ENCODE measurements around the gene RBM15. TPM values are rescaled to one million over a fixed set of nuclear protein-coding genes. Genes with fewer than 3 reads are reported as not detected.

Gene RBM15
- total and polyA plus RNA-seq, 2 donors from 2014 or later: 2.2 to 27.8 TPM

DNA sequence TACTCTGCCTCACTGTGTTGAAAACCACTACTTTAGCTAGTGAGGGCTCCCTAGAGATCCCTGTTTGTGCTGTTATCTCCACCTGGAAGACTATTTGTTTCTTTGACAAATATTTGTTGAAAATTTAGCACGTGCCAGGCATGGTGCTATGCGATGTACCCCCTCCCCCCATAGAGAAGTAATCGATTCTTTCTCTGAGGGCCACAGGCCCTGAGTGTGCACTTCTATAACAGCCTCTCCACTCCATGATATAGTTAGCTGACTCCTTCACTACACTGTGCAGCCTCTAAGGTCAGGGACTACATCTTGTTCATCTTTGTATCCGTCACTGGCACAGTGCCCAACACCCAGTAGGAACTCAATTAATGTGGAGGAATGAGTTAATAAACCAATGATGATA, 17.3 kb upstream of the RBM15 start:
- no peaks in the 10 kb centered on the region for H3K4me1 ChIP-seq (ENCODE audit: control insufficient read depth in 2 of 3, insufficient read depth in 2 of 3, low read depth in 1 of 3, low read length in 3 of 3)
- no peak overlapping the region for H3K27ac ChIP-seq (ENCODE audit: low read depth in 2 of 2, low read length in 2 of 2)
- H3K36me3 ChIP-seq (ENCODE audit: control insufficient read depth in 2 of 3, insufficient read depth in 3 of 3, low read length in 3 of 3): no peaks in the 10 kb centered on the region
- no peak overlapping the region for H3K4me3 ChIP-seq (ENCODE audit: low read length in 3 of 3)
- no peak overlapping the region for H3K9ac ChIP-seq (ENCODE audit: low read length in 3 of 3)
- TF ChIP-seq, protein P1, sequence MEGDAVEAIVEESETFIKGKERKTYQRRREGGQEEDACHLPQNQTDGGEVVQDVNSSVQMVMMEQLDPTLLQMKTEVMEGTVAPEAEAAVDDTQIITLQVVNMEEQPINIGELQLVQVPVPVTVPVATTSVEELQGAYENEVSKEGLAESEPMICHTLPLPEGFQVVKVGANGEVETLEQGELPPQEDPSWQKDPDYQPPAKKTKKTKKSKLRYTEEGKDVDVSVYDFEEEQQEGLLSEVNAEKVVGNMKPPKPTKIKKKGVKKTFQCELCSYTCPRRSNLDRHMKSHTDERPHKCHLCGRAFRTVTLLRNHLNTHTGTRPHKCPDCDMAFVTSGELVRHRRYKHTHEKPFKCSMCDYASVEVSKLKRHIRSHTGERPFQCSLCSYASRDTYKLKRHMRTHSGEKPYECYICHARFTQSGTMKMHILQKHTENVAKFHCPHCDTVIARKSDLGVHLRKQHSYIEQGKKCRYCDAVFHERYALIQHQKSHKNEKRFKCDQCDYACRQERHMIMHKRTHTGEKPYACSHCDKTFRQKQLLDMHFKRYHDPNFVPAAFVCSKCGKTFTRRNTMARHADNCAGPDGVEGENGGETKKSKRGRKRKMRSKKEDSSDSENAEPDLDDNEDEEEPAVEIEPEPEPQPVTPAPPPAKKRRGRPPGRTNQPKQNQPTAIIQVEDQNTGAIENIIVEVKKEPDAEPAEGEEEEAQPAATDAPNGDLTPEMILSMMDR (IDR thresholded peaks at IDR 0.05; ENCODE audit: borderline replicate concordance, extremely low read depth, insufficient read depth): no peak
- intact Hi-C loops (cut with DNase I): no loop called here
- DNase-seq (no peak), FAIRE-seq (no peak)
- H3K9me3 ChIP-seq (ENCODE audit: control insufficient read depth in 2 of 3, insufficient read depth in 1 of 3, low read length in 3 of 3): peaks cover 0 to 3% (median 0%) of the 10 kb centered on the region in 3 donors
- no peaks in the 10 kb centered on the region for H3K27me3 ChIP-seq (ENCODE audit: control insufficient read depth, insufficient read depth, low read length)

DNA sequence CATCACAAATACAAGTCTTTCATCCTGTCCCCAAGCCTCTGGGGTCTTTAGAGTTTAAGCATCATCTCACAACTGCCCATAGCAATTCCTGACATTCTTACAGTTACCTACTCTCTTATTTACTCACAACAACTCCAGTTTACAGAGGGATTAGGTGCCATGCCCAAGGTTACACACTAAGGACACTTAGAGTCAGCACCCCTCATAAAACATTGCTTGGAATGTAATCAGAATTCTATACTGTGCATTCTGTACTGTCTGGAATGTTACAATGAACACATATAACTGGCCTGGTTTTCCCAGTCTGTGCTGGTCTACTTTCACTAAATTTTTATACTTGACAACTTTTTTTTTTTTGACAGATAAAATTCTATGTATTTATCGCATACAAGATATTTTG, 14.5 kb upstream of the RBM15 start:
- Histone ChIP-seq H3K9ac (ENCODE audit: low read length in 3 of 3) (no peak overlapping the region), H3K27me3 (ENCODE audit: control insufficient read depth, insufficient read depth, low read length) (no peaks in the 10 kb centered on the region), H3K4me1 (ENCODE audit: control insufficient read depth in 2 of 3, insufficient read depth in 2 of 3, low read depth in 1 of 3, low read length in 3 of 3) (no peaks in the 10 kb centered on the region), H3K4me3 (ENCODE audit: low read length in 3 of 3) (no peak overlapping the region), H3K36me3 (ENCODE audit: control insufficient read depth in 2 of 3, insufficient read depth in 3 of 3, low read length in 3 of 3) (no peaks in the 10 kb centered on the region), H3K27ac (ENCODE audit: low read depth in 2 of 2, low read length in 2 of 2) (no peak overlapping the region), H3K9me3 (ENCODE audit: control insufficient read depth in 2 of 3, insufficient read depth in 1 of 3, low read length in 3 of 3) (no peaks in the 10 kb centered on the region)
- intact Hi-C loops (cut with DNase I): no loop called here
- FAIRE-seq (no peak), DNase-seq (no peak)
- TF ChIP-seq, protein P1 (IDR thresholded peaks at IDR 0.05; ENCODE audit: borderline replicate concordance, extremely low read depth, insufficient read depth): no peak

DNA sequence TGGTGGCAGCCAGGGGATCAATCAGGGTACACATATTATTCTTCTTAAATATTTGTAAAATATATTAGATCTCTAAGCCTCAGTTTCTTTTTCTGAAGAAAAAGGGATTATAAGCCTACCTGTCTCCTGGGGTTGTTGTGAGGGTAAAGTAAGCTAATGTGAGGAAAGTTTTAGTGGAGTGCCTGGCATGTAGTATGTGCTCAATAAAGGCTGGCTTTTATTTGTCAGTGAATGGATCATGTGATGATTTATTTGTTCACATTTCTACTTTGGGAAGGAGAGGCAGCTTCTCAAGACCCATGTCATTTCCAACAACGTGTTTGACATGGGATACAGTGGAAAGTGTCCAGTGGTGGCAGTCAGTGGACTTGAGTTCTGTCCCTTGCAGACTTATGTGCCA, 12.4 kb upstream of the RBM15 start:
- DNase-seq: no peak
- Histone ChIP-seq H3K9me3 (ENCODE audit: control insufficient read depth in 2 of 3, insufficient read depth in 1 of 3, low read length in 3 of 3) (no peaks in the 10 kb centered on the region), H3K9ac (ENCODE audit: low read length in 3 of 3) (no peak overlapping the region), H3K4me3 (ENCODE audit: low read length in 3 of 3) (no peak overlapping the region), H3K36me3 (ENCODE audit: control insufficient read depth in 2 of 3, insufficient read depth in 3 of 3, low read length in 3 of 3) (no peaks in the 10 kb centered on the region), H3K27ac (ENCODE audit: low read depth in 2 of 2, low read length in 2 of 2) (no peak overlapping the region), H3K4me1 (ENCODE audit: control insufficient read depth in 2 of 3, insufficient read depth in 2 of 3, low read depth in 1 of 3, low read length in 3 of 3) (no peaks in the 10 kb centered on the region), H3K27me3 (ENCODE audit: control insufficient read depth, insufficient read depth, low read length) (no peaks in the 10 kb centered on the region)
- intact Hi-C loops (cut with DNase I): no loop called here
- TF ChIP-seq, protein P1 (IDR thresholded peaks at IDR 0.05; ENCODE audit: borderline replicate concordance, extremely low read depth, insufficient read depth): no peak
- no peak for FAIRE-seq

DNA sequence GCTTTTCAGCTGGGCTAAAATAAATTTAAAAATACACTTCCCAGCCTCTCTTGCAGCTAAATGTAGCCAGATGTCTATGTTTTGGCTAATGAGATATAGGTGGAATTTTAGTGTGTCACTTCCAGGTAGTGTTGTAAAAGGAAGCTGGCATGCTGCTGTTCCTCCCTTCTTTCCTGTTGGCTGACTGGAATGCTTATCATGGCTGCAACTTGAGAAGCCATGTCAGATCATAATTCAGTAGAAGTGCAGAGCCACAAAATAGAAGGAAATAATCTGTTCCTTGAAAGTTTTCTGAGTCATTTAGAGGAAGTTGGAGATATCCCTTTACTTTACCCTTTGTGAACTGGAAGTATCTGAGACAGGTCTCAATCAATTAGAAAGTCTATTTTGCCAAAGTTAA, 10.9 kb upstream of the RBM15 start:
- no peak overlapping the region for H3K27ac ChIP-seq (ENCODE audit: low read depth in 2 of 2, low read length in 2 of 2)
- no peak for FAIRE-seq
- TF ChIP-seq, protein P1 (IDR thresholded peaks at IDR 0.05; ENCODE audit: borderline replicate concordance, extremely low read depth, insufficient read depth): no peak
- H3K27me3 ChIP-seq (ENCODE audit: control insufficient read depth, insufficient read depth, low read length): no peaks in the 10 kb centered on the region
- H3K36me3 ChIP-seq (ENCODE audit: control insufficient read depth in 2 of 3, insufficient read depth in 3 of 3, low read length in 3 of 3): no peaks in the 10 kb centered on the region
- no peak overlapping the region for H3K9ac ChIP-seq (ENCODE audit: low read length in 3 of 3)
- intact Hi-C loops (cut with DNase I): no loop called here
- DNase-seq: no peak
- no peaks in the 10 kb centered on the region for H3K4me1 ChIP-seq (ENCODE audit: control insufficient read depth in 2 of 3, insufficient read depth in 2 of 3, low read depth in 1 of 3, low read length in 3 of 3)
- H3K4me3 ChIP-seq (ENCODE audit: low read length in 3 of 3): no peak overlapping the region
- no peaks in the 10 kb centered on the region for H3K9me3 ChIP-seq (ENCODE audit: control insufficient read depth in 2 of 3, insufficient read depth in 1 of 3, low read length in 3 of 3)

All from kidney (tissue), 14 donors.